ENCODE measurements around the gene ANO3.

Gene ANO3

DNA sequence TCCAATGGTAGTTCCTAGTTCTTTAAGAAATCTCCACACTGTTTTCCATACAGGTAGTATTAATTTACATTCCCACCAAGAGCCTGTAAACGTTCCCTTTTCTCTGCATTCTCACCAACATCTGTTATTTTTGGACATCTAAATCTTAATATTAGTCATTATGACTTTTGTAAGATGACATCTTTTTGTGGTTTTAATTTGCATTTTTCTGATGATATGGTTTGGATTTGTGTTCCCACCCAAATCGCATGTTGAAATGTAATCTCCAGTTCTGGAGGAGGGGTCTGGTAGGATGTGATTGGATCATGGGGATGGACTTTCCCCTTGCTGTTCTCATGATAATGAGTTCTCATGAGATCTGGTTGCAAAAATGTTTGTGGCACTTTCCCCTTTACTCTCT is 151.2 kb downstream of the ANO3 start:
- FAIRE-seq (no peak), DNase-seq (ENCODE audit: low spot score) (no peak)

DNA sequence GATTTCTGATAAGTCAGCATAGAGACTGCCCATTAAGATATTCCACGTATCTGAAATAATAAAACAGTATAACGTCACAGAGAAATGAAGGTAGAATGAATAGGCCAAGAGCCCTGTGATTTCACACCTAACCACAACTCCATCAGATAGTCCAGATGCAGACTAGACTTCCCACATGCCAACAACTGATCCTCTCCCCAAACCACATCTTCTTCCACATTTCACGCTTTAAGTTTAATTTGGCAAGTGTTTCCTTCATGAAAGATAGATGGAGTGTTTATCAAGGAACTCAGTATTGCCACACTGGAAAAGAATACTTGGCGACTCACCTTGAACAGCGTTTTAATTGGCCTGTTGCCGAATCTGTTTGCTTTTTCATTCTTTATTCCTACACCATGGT is 158.6 kb downstream of the ANO3 start:
- FAIRE-seq (peak; percentile 5), DNase-seq (ENCODE audit: low spot score) (no peak)

- no peak for FAIRE-seq
- DNase-seq (ENCODE audit: low spot score) = no peak
These were observed 161.7 kb downstream of the ANO3 start for GRCh38 chr11:26493616-26494015.

- FAIRE-seq (no peak), DNase-seq (ENCODE audit: low spot score) (no peak)
These were observed 175.3 kb downstream of the ANO3 start for GRCh38 chr11:26507229-26507628.

DNA sequence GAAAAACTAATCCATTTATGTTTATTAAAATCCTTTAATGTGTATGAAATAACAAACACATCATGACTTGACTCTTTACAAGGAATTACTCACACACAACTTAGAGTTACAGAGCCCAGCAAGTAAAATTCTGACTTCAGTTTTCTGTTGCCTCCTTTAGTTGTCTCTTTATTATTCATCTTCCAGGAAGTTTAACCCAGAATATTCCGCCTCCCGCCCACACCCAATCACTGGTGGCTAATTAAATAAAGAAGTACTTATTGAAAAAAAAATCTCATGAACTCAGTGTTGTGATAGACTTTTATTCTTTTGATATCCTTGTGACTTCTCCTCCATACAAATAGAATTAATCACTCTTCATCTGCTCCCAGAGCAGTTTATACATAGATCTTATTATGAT is 178.2 kb downstream of the ANO3 start:
- FAIRE-seq (no peak), DNase-seq (ENCODE audit: low spot score) (no peak)

GRCh38 chr11:26510756-26511155 is 178.8 kb downstream of the ANO3 start:
- no peak for FAIRE-seq

GRCh38 chr11:26512196-26512595 is 180.3 kb downstream of the ANO3 start:
- no peak for DNase-seq (ENCODE audit: low spot score)
- FAIRE-seq = no peak

More at GRCh38 chr11:26510756-26511155, 178.8 kb downstream of the ANO3 start:
- no peak for DNase-seq (ENCODE audit: low spot score)

- DNase-seq (ENCODE audit: low spot score) (no peak), FAIRE-seq (no peak)
These were observed 187.5 kb downstream of the ANO3 start for GRCh38 chr11:26519469-26519868.

- FAIRE-seq (no peak), DNase-seq (ENCODE audit: low spot score) (no peak)
These were observed 191.1 kb downstream of the ANO3 start for GRCh38 chr11:26522912-26523610.

- FAIRE-seq = no peak
- DNase-seq (ENCODE audit: low spot score) = no peak
These were observed 195.8 kb downstream of the ANO3 start for GRCh38 chr11:26527685-26528084.

DNA sequence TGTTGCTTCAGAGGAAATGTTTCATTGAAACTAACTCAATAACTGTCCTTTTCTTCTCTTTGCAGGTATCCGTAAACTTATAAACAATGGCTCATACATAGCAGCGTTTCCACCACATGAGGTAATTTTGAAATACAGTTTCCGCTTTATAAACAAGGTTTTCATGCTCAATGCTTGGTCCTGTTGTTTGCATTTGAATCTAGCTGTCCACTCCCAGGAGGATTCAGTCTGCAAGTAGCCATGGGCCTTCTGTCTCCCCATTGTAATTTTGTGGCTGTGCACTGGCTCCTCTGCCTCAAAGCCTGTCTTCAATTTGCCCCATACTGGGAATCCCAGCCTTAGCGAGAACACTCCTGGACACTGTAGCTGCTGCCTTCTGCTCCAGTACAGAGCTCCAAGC is 205.4 kb downstream of the ANO3 start:
- DNase-seq (ENCODE audit: low spot score) = no peak
- FAIRE-seq = no peak

GRCh38 chr11:26539517-26539916 is 207.6 kb downstream of the ANO3 start:
- FAIRE-seq (no peak), DNase-seq (ENCODE audit: low spot score) (no peak)

GRCh38 chr11:26541870-26542269 is 209.9 kb downstream of the ANO3 start:
- FAIRE-seq (no peak), DNase-seq (ENCODE audit: low spot score) (no peak)

GRCh38 chr11:26549176-26549575 is 217.2 kb downstream of the ANO3 start:
- no peak for FAIRE-seq
- DNase-seq (ENCODE audit: low spot score) = no peak

GRCh38 chr11:26550022-26550421 is 218.1 kb downstream of the ANO3 start:
- DNase-seq (ENCODE audit: low spot score) = no peak
- no peak for FAIRE-seq

- DNase-seq (ENCODE audit: low spot score) = no peak
- no peak for FAIRE-seq
These were observed 219.4 kb downstream of the ANO3 start for GRCh38 chr11:26551186-26551801.

GRCh38 chr11:26553182-26553581 is 221.3 kb downstream of the ANO3 start:
- DNase-seq (ENCODE audit: low spot score) (no peak), FAIRE-seq (no peak)

GRCh38 chr11:26554455-26554854 is 222.5 kb downstream of the ANO3 start:
- no peak for DNase-seq (ENCODE audit: low spot score)
- FAIRE-seq = no peak

DNA sequence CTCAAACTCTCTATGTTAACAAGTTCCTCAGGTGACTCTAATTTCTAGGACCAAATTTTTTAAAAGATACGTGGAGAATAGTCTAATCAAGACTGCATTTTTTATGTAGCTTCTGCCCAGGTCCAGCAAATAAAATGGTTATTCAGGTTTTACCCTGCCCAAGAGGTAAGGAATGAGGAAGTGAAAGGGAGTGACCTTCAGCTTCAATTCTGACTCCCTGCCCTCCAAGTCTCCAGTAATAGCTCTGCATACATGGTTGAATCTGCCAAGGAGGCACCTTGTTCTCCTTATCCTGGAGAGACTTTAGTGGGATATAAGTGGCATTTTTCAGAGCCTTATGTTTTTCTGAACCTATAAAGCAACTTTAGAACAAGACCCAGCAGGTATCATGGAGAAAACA is 224.7 kb downstream of the ANO3 start:
- DNase-seq (ENCODE audit: low spot score) = no peak
- no peak for FAIRE-seq

- DNase-seq (ENCODE audit: low spot score) (no peak), FAIRE-seq (no peak)
These were observed 225.7 kb downstream of the ANO3 start for GRCh38 chr11:26557666-26558065.

DNA sequence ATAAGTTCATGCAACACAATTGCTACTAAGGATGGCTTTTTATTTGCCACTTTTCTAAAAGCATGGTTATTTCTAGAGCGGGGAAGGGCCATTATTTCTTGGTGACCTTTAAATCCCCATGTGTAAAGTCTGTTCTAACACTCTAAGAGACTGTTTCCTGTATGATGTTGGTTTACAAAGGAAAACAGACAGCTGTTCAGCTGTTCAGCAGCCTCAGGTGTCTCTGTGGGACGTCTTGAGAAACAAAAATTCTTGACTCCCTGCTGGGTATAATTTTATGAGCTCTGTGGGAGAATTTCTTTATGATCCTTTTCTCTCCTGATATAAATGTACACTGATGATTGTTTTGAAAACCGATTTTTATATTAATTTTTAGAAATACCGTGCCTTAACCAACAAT is 226.3 kb downstream of the ANO3 start:
- DNase-seq (ENCODE audit: low spot score) = no peak
- no peak for FAIRE-seq

DNA sequence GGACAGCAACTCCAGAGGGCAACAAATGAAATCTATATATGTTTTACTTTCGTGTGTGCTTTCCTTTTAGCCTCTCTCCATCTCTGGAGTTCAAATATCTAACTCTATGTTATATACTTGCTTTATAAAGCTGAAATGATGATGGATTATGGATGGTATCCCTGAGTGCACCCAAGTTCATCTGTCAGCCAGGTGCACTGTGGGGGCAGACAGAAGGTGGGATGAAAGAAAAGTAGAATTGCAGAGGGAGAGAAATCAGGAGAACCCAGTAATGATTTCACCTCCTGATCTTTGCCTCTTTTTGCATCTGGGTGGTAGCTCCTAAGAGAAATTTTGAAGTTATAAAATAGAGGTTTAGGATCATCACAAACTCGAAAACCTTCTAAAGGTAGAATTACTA is 237.7 kb downstream of the ANO3 start:
- no peak for DNase-seq (ENCODE audit: low spot score)
- FAIRE-seq = no peak
